GM18870 (cell line): ENCODE measurements around the gene FLNB.
"Not testable (repeated sequence)": the region's sequence is repeated elsewhere in the genome, so short reads cannot be mapped to it uniquely, and the experiment has no call there.

Experiments used
- ATAC-seq: cut with Tn5 transposase; IDR thresholded peaks from one replicate; pipeline ENCODE4 v1.9.1; 2021; ENCODE audit warnings: moderate library complexity; ENCODE audit not compliant: unreplicated experiment

FLNB gene

GRCh38 chr3:57978316-57978715, 29.9 kb upstream of the FLNB start:
- no peak for ATAC-seq

GRCh38 chr3:57980416-57980815, 27.8 kb upstream of the FLNB start:
- no peak for ATAC-seq

DNA sequence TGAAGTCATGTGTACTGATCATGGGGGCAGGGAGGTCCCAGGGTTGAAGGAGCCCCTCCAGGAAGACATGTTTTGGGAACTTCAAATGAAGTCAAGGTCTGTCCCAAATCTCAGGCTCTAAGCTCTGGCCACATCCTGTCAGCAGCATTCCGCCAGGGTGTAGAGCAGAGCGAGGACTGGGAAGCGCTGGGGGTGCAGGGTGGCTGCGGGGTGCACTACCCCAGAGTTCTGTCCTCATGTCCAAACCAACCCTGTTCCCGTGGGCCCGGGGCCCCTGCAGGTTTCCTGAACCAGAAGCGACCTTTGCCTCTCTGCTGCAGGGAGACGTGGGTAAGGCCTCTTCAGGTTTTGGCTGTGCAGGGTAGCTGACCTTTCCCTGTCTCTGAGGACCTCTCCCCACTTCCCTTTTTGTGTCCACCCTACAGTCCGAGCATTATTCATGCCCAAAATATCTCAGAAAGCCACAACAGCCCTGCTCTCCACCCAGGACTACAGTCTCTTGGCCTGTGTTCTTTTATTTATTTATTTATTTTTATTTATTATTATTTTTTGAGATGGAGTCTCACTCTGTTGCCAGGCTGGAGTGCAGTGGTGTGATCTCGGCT, 26.6 kb upstream of the FLNB start:
- ATAC-seq, result no peak

- no peak for ATAC-seq
Observed at GRCh38 chr3:57982561-57983243, 25.5 kb upstream of the FLNB start.

DNA sequence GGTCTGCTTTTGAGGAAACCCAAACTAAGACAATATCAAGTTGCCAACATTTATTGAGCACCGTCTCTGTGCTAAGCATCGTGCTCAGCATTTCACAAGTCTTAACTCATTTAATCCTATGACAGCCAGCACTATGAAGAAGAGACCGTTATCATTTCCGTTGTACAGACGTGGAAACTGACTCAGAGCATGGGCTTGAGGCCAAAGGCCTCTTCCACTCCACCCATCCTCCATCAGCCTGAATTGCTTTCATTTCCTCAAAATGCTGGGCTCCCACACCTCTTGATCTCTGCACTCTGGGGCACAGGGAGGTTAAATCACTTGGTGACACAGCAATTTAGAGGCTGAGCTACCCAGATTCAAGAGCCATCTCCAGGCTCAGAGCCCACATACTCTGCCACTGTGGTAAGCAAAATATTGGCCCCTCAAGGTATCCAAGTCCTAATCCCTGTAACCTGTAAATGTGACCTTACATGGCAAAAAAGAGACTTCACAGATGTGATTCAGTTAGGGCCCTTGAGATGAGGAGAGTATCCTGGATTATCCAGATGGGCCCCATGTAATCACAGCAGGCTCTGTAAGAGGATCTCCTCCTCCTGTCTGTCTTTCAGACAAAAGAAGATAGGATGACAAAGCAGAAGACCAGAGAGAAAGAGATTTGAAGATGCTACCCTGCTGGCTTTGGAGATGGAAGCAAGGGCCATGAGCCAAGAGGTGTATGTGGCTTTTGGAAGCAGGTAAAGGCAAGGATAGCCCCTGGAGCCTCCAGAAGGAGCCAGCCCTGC, 24.3 kb upstream of the FLNB start:
- ATAC-seq, result peak; percentile 98

DNA sequence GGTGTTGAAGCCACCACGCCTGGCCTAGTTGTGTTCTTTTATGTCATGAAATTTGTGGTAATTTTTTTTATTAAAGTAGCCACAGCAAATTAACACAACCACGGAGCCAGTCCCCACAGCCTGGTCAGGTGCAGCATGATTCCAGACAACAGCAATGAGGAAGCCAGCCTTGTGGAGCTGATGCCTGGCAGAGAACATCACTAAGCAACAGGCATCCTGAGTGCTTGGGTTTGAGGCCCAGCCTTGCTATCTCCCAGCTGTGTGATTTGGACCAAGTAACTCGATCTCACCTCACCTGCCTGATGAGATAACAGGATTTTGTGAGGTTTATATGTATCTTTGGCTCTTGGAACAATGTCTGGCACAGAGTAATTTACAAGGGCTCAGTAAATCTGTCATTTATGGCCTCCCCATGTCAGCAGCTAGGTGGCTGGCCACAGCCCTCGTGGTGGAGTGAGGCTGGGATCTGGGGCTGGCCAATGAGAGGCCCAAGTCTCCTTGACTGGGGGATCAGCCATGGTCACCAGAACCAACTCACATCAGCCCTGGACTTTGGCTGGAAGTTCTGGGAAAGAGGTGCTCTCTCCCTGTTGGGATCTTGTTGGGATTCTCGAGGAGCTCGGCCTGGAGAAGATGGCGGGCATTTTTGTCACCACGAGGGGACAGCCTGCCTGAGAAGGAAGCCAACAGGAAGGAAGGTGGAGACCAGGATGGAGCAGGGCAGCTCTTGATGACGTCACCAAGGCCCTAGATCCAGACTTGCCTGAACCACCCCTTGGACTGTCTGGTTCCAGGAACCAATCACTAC, 22.8 kb upstream of the FLNB start:
- ATAC-seq, result no peak

GRCh38 chr3:57985984-57986246, 22.3 kb upstream of the FLNB start:
- ATAC-seq, result no peak

GRCh38 chr3:57986261-57986660, 22.0 kb upstream of the FLNB start:
- ATAC-seq, result no peak

GRCh38 chr3:57989198-57989597, 19.0 kb upstream of the FLNB start:
- ATAC-seq, result not testable (repeated sequence)

GRCh38 chr3:57989646-57990045, 18.6 kb upstream of the FLNB start:
- ATAC-seq, result no peak

- no peak for ATAC-seq
Observed at GRCh38 chr3:57992452-57993213, 15.6 kb upstream of the FLNB start.

DNA sequence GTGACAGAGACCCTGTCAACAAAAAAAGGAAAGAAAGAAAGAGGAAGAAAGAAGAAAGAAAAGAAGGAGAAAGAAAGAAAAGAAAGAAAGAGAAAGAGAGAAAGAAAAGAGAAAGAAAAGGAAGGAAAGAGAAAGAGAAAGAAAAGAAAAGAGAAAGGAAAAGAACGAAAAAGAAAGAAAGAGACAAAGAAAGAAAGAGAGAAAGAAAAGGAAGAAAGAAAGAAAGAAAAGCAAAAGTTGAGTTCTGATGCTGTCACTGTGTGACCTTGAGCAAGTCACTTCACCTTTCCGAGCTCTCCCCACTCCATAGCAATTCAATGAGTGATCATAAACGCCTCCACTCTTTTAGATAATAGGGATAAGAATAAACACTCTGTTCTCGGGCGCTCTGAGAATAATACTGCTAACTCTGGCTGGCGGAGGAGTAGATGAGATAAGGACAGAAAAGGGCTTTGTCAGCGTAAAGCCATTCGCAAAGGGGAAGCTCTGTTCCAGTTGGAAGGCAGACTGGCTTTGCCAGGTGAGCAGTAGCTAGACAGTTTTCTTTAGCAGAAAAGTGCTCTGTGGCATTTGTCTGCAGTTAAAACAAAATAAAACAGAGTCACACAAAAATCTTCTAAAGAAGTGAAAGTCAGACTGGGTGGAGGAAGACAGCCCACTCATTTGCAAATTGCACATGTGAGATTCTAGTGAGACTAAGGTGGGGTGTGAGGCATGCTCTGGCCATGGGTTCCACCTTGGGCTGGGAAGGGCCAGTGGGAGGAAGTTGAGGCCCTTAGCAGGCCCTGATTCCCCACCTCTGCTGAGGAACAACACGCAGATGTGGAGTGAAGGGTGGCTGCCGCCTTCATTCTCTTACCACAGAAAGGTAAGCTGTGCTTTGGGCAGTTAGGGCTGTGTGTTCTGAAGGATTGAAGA, 9.6 kb upstream of the FLNB start:
- ATAC-seq, result no peak

- no peak for ATAC-seq
Observed at GRCh38 chr3:57999417-58000115, 8.7 kb upstream of the FLNB start.

- ATAC-seq, result no peak
Observed at GRCh38 chr3:58000306-58001085, 7.7 kb upstream of the FLNB start.

- no peak for ATAC-seq
Observed at GRCh38 chr3:58001086-58001467, 7.1 kb upstream of the FLNB start.

- no peak for ATAC-seq
Observed at GRCh38 chr3:58001979-58002378, 6.2 kb upstream of the FLNB start.

DNA sequence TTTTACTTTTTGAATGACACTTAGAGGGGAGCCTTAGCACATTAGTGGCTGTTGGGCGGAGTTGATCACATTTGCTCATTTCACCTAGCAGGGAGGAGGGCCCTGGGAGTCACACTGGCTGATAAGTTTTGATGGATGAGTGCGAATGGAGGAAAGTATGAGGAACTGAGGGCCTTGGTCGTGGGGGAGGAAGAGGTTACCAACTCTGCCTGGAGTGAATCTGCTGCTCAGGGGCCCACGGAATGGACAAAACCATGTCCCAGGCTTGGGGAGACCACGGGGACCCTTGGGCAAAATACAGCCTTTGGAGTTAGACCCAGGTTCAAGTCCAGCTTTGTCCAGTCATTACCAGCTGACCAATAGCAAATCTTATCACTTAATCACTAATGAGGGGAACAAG, 5.1 kb upstream of the FLNB start:
- no peak for ATAC-seq

- ATAC-seq, result no peak
Observed at GRCh38 chr3:58004973-58005372, 3.2 kb upstream of the FLNB start.
